NOMO-1 treated with DMSO at 0.1 percent for 48 hours (cell line): ENCODE results near the gene ST6GAL1.
"Not testable (repeated sequence)": the region's sequence is repeated elsewhere in the genome, so short reads cannot be mapped to it uniquely, and the experiment has no call there.

Experiments
- DNase-seq: peaks from one replicate; lab custom pipeline; 2025; ENCODE audit not compliant: unreplicated experiment; lab: John Stamatoyannopoulos, UW

ST6GAL1 gene, protein sequence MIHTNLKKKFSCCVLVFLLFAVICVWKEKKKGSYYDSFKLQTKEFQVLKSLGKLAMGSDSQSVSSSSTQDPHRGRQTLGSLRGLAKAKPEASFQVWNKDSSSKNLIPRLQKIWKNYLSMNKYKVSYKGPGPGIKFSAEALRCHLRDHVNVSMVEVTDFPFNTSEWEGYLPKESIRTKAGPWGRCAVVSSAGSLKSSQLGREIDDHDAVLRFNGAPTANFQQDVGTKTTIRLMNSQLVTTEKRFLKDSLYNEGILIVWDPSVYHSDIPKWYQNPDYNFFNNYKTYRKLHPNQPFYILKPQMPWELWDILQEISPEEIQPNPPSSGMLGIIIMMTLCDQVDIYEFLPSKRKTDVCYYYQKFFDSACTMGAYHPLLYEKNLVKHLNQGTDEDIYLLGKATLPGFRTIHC

GRCh38 chr3:186930143-186930640 lies at the start of gene ST6GAL1:
Gene ST6GAL1, plus strand, starts transcription at chr3:186930526. Its CDS starts 112,178 bp downstream, at chr3:187042704.
- peak; percentile 91 for DNase-seq

- DNase-seq: peak; percentile 81
These were observed 48.2 kb upstream of the ST6GAL1 start for GRCh38 chr3:186882150-186882524.

DNA sequence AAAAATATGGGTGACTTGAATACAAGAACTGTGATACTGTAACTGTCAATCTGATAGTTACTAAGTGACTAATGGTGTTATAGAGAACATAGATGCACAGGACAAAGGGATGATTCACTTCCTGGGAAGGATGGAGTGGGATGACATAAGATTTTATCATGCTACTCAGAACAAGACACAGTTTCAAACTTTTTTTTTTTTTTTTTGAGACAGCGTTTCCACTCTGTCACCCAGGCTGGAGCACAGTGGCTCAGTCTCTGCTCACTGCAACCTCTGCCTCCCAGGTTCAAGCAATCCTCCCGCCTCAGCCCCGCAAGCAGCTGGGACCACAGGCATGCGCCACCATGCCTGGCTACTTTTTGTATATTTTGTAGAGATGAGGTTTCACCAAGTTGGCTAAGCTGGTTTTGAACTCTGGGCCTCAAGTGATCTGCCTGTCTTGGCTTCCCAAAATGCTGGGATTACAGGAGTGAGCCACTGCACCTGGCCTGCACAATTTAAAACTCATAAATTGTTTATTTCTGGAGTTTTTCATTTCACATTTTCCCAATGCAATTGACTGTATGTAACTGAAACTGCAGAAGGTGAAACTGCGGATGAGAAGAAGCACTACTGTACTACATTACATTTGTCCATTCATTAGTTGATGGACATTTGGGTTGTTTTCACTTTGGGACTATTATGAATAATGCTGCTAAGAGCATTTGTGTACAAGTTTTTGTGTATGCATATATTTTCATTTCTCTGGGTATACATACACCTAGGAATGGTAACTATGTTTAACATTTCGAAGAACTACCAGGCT lies 47.2 kb upstream of the ST6GAL1 start:
- DNase-seq: peak; percentile 27

GRCh38 chr3:186883686-186884058 lies 46.7 kb upstream of the ST6GAL1 start:
- no peak for DNase-seq

DNA sequence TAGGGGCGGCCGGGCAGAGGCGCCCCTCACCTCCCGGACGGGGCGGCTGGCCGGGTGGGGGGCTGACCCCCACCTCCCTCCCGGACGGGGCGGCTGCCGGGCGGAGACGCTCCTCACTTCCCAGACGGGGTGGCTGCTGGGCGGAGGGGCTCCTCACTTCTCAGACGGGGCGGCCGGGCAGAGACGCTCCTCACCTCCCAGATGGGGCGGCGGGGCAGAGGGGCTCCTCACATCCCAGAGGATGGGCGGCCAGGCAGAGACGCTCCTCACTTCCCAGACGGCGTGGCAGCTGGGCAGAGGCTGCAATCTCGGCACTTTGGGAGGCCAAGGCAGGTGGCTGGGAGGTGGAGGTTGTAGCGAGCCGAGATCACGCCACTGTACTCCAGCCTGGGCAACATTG lies 45.5 kb upstream of the ST6GAL1 start:
- DNase-seq: not testable (repeated sequence)

DNA sequence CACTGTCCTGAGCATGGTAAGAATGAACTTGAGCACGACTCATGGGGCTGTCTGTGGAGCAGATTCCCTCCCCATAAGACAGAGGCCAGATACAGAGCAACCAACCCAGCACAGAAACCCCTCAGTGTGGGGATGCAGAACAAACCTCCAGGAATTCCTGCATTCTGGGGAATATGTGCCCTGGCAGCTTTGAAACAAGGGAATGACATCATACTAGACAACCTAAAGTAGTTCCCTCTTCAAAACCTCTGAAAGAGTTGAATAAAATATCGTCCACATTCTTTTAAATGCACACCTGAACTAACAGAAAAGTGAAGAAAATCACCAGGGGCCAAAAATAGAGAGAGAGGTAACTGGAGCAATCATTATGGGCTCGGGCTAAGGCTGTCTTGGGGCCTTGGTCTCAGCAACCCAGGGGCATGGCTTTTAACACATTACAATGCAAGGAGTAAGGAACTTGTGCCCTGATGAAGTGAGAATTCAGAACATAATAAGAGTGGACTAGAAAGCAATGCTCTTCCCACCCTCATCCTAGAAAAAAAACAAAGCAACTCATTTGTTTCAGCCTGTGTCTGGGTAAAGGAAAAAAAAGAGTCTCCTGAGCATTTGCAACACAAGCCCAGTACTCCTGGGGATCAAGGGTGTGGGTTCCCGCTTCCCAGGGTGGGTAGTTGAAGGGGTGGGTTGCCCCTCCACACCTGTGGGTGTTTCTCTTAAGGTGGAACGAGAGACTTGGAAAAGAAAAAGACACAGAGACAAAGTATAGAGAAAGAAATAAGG lies 43.9 kb upstream of the ST6GAL1 start:
- DNase-seq: no peak

DNA sequence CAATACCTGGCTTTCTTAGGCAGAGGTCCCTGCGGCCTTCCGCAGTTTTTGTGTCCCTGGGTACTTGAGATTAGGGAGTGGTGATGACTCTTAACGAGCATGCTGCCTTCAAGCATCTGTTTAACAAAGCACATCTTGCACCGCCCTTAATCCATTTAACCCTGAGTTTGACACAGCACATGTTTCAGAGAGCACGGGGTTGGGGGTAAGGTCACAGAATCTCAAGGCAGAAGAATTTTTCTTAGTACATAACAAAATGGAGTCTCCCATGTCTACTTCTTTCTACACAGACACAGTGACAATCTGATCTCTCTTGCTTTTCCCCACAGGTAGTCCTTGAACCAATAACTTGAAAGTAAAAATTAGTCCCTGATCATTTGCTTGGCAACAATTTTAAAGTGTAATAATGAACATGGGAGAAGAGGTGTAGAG lies 42.8 kb upstream of the ST6GAL1 start:
- not testable (repeated sequence) for DNase-seq

DNA sequence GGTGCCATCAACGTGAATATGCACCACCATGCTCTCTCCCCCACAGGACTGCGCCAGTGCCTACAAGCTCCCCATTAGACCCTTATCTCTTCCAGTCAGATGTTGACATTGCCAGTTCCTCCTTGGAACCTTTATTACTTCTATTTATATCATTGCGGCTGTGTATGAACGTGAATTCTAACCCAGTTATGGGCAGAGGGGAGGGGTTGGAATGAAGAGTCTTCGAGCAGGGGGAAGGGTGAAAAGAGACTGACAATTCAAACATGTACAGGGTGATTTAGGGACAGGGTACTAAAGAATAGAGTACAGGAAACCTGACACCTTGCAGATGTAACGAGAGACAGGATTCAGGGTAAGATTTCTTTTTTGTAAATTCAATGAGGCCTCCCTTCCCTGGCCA lies 41.8 kb upstream of the ST6GAL1 start:
- DNase-seq: peak; percentile 32

GRCh38 chr3:186889698-186890097 lies 40.6 kb upstream of the ST6GAL1 start:
- DNase-seq: not testable (repeated sequence)

DNA sequence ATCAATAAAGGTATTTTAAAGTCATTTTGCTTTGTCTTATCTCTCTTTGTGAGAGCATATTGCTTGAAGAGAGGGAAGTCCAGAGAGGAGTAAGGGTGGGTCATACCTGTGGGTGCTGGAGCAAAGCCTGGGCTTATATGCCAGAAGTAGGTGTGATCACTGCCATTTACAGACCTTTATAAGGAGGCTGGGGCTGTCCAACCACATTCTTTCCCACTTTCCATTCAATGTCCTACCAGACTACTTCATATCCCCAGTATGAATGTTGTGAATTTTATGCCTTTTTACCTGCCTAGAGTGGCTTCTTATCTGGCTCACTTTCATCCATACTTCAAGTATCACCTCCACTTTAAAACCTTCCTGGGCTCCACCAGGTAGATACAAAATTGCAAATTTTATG lies 39.4 kb upstream of the ST6GAL1 start:
- DNase-seq: no peak

DNA sequence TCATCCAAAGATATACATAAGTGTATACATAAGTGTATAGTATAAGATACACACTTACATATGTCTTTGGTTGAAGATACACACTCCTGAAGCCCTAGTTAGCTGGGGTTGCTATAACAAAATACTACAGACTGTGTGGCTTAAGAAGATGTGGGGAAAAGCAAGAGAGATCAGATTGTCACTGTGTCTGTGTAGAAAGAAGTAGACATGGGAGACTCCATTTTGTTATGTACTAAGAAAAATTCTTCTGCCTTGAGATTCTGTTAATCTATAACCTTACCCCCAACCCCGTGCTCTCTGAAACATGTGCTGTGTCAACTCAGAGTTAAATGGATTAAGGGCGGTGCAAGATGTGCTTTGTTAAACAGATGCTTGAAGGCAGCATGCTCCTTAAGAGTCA lies 37.3 kb upstream of the ST6GAL1 start:
- not testable (repeated sequence) for DNase-seq

DNA sequence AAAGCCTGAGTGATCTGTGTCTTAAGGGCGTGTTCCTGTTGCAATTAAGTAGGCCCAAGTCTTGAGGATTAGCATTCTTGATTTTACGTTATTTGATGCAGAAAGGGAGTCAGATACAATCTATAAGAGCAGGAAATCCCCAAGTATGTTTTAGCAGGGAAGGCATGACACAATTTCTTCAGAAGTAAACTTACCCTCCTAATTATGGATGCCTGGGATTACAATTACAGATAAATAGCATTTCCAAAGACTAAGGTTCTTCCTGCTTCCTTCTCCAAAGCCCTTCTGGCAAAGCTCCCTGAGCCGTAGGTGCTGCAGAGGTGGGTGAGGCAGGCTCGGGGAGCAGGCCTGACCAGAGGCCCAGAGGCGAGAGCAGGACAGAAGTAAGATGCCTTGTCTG lies 34.9 kb upstream of the ST6GAL1 start:
- no peak for DNase-seq

GRCh38 chr3:186896006-186896405 lies 34.3 kb upstream of the ST6GAL1 start:
- DNase-seq: no peak

- DNase-seq: no peak
These were observed 33.5 kb upstream of the ST6GAL1 start for GRCh38 chr3:186896875-186897274.

DNA sequence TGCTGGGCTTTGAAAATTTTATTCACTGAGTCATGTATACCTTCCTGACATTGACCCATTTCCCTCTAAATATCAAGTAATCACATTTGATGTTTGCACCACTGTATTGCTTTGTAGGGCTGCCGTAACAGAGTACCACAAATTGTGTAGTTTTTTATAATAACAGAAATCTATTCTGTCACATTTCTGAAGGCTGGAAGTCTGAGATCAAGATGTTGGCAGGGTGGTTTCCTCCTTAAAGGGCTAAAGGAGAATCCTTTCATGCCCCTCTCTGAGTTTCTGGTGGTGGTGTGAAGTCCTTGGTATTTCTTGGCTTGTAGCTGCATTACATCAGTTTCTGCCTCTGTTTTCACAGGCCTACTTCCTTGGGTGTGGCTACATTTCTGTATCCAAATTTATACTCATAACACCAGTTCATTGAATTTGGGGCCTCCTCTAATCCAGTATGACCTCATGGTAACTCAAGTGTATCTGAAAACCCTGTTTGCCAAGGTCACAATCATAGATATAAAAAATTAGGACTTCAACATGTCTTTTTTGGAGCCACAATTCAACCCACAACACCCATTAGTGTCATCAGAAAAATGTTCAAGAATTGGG lies 29.1 kb upstream of the ST6GAL1 start:
- DNase-seq: peak; percentile 25

DNA sequence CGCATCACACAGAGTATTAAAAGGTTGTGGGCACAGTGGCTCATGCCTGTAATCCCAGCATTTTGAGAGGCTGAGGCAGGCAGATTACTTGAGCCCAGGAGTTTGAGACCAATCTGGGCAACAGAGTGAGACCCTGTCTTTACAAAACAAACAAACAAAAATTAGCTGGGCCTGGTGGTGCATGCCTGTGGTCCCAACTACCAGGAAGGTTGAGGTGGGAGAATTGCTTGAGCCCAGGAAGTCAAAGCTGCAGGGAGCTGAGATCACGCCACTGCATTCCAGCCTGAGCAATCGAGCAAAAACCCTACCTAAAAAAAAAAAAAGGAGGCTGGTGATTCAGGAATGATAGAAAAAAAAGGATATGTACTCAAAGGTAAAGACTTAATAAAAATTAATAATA lies 28.2 kb upstream of the ST6GAL1 start:
- no peak for DNase-seq

- no peak for DNase-seq
These were observed 27.6 kb upstream of the ST6GAL1 start for GRCh38 chr3:186902713-186903112.

DNA sequence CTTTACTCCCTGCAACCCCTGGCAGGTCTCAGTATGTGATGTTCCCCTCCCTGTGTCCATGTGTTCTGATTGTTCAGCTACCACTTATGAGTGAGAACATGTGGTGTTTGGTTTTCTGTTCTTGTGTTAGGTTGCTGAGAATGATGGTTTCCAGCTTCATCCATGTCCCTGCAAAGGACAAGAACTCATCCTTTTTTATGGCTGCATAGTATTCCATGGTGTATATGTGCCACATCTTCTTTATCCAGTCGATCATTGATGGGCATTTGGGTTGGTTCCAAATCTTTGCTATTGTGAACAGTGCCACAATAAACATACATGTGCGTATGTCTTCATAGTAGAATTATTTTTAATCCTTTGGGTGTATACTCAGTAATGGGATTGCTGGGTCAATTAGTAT lies 26.6 kb upstream of the ST6GAL1 start:
- DNase-seq: not testable (repeated sequence)

DNA sequence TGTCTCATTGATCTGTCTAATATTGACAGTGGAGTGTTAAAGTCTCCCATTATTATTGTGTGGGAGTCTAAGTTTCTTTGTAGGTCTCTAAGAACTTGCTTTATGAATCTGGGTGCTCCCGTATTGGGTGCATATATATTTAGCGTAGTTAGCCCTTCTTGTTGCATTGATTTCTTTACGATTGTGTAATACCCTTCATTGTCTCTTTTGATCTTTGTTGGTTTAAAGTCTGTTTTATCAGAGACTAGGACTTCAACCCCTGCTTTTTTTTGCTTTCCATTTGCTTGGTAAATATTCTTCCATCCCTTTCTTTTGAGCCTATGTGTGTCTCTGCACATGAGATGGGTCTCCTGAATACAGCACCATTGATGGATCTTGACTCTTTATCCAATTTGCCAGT lies 23.3 kb upstream of the ST6GAL1 start:
- DNase-seq: not testable (repeated sequence)

GRCh38 chr3:186909078-186909853 lies 21.1 kb upstream of the ST6GAL1 start:
- peak; percentile 57 for DNase-seq
